K562 (cell line): Measurements from ENCODE around the gene FILIP1. TPM values are rescaled to one million over a fixed set of nuclear protein-coding genes. Genes with fewer than 3 reads are reported as not detected.

ENCODE experiments used
- CTCFL ChIP-seq: IDR thresholded peaks from 2 replicates; pipeline ENCODE4 v1.6.1; 2011; ENCODE audit warnings: borderline replicate concordance, low read depth, mild to moderate bottlenecking, moderate library complexity, low read length; ENCODE audit not compliant: insufficient read depth, poor library complexity, severe bottlenecking
- EHMT2 ChIP-seq: fragments of 450-650 bp; IDR thresholded peaks from 2 replicates; pipeline ENCODE4 v1.6.1; 2018; ENCODE audit warnings: antibody characterized with exemption
- FUS ChIP-seq: fragments of 200-400 bp; formaldehyde crosslinking; optimal IDR thresholded peaks from 2 replicates; pipeline ENCODE3; 2017; ENCODE audit warnings: low read depth, low read length
- JUNB ChIP-seq: fragments of 450-650 bp; formaldehyde crosslinking; conservative IDR thresholded peaks from 2 replicates; pipeline ENCODE4 v1.4.0; 2020; ENCODE audit warnings: mild to moderate bottlenecking
- NFXL1 ChIP-seq: fragments of 450-650 bp; formaldehyde crosslinking; IDR thresholded peaks from 2 replicates; pipeline ENCODE4 v1.4.0; 2021; ENCODE audit warnings: mild to moderate bottlenecking
- SP1 ChIP-seq: sonication (generic); formaldehyde crosslinking; IDR thresholded peaks from 2 replicates; pipeline ENCODE4 v1.8.1; 2022; ENCODE audit warnings: mild to moderate bottlenecking, missing genetic modification reagents
- polyA plus RNA-seq, 8 experiments: library from polyadenylated mRNA; depleted of rRNA in 4 of 8; stranded (reverse) in 5 of 8; unstranded in 3 of 8; fragments of >200 nt; fragmentation: Nextera tagmentation in 2 of 8; fragmentation: Illumina TruSeq in 1 of 8; extraction: Ambion mirVana in 2 of 8; extraction: Trizol in 1 of 8; gene quantifications; 2 replicates each; pipeline versions ENCODE4 v1.2.1 to v1.2.3, GENCODE V29; 2011 to 2014; ENCODE audit warnings: inconsistent platforms in 1 of 8, missing spikeins in 1 of 8
- total RNA-seq, 7 experiments: library from RNA; depleted of rRNA in 6 of 7; stranded (reverse); fragments of >200 nt in 6 of 7; fragmentation: Illumina TruSeq in 2 of 7; extraction: Trizol in 2 of 7; gene quantifications; 2 replicates each; pipeline versions ENCODE4 v1.2.1 to v1.2.3, GENCODE V29; 2011 to 2021; ENCODE audit warnings: low replicate concordance in 1 of 7
- TF ChIP-seq, protein P1 (sequence below): fragments of 450-650 bp; IDR thresholded peaks from 2 replicates; pipeline ENCODE4 v1.6.1; 2017; ENCODE audit warnings: mild to moderate bottlenecking, moderate library complexity
- TF ChIP-seq, protein P2 (sequence below), 2 experiments: fragments of 150-350 bp in 1 of 2; IDR thresholded peaks; 2 replicates each; pipeline ENCODE4 v1.6.1; 2012 to 2016; ENCODE audit warnings: low read depth in 2 of 2, low read length in 2 of 2, mild to moderate bottlenecking in 1 of 2, moderate library complexity in 1 of 2

Gene FILIP1
- total and polyA plus RNA-seq, 9 of the 15 experiments (the other 6 are each of a cell fraction or from before 2014, with no cell fraction given): 0.03 to 0.25 (median 0.10) TPM; not detected in 1

- no peak for TF ChIP-seq SP1 (CRISPR knock-in tag)
- TF ChIP-seq JUNB (CRISPR knock-in tag): no peak
- TF ChIP-seq FUS: no peak
- no peak for TF ChIP-seq EHMT2
- TF ChIP-seq CTCFL: no peak
- TF ChIP-seq, protein P1, sequence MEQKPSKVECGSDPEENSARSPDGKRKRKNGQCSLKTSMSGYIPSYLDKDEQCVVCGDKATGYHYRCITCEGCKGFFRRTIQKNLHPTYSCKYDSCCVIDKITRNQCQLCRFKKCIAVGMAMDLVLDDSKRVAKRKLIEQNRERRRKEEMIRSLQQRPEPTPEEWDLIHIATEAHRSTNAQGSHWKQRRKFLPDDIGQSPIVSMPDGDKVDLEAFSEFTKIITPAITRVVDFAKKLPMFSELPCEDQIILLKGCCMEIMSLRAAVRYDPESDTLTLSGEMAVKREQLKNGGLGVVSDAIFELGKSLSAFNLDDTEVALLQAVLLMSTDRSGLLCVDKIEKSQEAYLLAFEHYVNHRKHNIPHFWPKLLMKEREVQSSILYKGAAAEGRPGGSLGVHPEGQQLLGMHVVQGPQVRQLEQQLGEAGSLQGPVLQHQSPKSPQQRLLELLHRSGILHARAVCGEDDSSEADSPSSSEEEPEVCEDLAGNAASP: no peak
- TF ChIP-seq, protein P2, sequence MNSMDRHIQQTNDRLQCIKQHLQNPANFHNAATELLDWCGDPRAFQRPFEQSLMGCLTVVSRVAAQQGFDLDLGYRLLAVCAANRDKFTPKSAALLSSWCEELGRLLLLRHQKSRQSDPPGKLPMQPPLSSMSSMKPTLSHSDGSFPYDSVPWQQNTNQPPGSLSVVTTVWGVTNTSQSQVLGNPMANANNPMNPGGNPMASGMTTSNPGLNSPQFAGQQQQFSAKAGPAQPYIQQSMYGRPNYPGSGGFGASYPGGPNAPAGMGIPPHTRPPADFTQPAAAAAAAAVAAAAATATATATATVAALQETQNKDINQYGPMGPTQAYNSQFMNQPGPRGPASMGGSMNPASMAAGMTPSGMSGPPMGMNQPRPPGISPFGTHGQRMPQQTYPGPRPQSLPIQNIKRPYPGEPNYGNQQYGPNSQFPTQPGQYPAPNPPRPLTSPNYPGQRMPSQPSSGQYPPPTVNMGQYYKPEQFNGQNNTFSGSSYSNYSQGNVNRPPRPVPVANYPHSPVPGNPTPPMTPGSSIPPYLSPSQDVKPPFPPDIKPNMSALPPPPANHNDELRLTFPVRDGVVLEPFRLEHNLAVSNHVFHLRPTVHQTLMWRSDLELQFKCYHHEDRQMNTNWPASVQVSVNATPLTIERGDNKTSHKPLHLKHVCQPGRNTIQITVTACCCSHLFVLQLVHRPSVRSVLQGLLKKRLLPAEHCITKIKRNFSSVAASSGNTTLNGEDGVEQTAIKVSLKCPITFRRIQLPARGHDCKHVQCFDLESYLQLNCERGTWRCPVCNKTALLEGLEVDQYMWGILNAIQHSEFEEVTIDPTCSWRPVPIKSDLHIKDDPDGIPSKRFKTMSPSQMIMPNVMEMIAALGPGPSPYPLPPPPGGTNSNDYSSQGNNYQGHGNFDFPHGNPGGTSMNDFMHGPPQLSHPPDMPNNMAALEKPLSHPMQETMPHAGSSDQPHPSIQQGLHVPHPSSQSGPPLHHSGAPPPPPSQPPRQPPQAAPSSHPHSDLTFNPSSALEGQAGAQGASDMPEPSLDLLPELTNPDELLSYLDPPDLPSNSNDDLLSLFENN (IDR thresholded peaks at IDR 0.05; ENCODE audit: low read depth in 2 of 2, low read length in 2 of 2): no peak
- no peak for TF ChIP-seq NFXL1 (CRISPR knock-in tag)
Observed at GRCh38 chr6:75368151-75368779, 125.3 kb downstream of the FILIP1 start (continued).
